HPDE6-E6E7 (cell line): ENCODE results near the gene WBP1.
"Not testable (repeated sequence)": the region's sequence is repeated elsewhere in the genome, so short reads cannot be mapped to it uniquely, and the experiment has no call there.

Experiments
- DNase-seq: peaks from one replicate; pipeline ENCODE4 v3.0.0; 2011; ENCODE audit warnings: missing footprints; ENCODE audit errors: extremely low spot score

Gene WBP1

GRCh38 chr2:74427551-74427950 lies 30.7 kb upstream of the WBP1 start:
- no peak for DNase-seq

DNA sequence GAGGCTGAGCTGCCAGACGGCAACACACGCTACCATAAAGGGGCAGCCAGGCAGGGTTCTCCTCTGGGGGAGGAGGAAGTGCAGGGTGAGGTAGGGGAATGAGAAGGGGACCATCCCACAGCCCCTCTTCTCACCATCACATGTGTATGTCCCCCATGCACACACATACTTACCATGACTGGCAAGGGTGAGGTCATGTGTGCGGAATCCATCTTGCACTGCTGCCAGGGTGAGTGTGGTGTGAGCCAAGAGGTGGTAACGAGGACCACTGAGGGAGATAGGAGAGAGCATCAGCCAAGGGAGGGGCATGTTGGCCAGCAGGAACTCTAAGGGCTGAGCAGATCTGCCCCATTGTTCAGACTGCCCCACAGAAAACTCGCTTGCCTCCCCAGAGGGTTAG lies 29.6 kb upstream of the WBP1 start:
- no peak for DNase-seq

- DNase-seq: no peak
Measured at GRCh38 chr2:74429487-74430451, 28.5 kb upstream of the WBP1 start.

GRCh38 chr2:74430502-74430901 lies 27.7 kb upstream of the WBP1 start:
- no peak for DNase-seq

DNA sequence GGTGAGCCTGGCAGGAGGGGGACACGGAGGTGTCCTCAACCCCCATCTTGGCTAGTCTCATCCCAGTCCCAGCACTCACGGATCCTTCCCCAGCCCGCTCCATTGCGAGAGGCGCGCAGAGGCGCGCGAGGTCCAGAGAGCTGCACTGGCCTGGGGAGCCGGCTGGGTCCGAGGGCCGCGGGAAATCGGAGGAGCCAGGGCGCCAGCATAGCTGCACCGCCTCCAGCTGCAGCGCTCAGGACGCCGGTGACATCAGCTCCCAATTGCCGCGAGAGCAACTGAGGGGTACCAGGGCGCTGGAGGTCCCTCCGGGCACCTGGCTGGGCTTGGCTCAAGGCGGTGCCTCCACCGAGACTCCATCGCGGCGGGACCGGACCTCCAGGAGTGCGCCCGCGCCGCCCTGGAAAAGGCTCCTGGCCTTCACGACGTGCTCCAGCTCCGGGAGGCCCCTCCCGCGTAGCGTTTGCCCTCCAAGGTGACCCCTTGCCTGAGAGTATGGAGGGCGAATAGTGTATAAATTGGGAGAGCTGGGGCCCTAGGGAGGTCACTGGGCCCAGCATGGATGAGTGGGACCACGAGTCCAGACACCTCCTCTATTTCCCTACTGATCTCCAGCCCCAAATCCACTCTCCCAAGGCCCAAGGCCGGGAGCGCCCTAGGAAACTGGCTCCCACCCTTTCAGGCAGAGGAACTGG lies 22.0 kb upstream of the WBP1 start:
- DNase-seq: no peak

- no peak for DNase-seq
Measured at GRCh38 chr2:74436848-74437695, 21.2 kb upstream of the WBP1 start.

DNA sequence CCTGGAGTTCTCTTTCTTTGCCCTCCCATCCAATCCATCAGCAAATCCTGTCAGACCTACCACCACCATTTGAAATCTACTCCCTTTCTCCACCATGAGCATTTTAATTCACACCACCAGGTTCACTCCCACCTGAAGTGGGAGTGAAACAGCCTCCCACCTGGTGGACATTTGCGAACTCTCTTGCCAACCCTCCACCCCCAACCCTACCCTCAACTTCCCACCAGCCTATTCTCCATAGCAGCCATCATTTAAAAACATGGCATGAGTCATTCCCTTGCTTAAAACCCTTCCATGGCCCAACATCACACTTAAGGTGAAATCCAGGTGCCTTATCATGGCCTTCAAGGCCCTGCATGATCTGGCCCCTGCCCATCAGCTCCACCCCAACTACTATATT lies 20.0 kb upstream of the WBP1 start:
- DNase-seq: no peak

DNA sequence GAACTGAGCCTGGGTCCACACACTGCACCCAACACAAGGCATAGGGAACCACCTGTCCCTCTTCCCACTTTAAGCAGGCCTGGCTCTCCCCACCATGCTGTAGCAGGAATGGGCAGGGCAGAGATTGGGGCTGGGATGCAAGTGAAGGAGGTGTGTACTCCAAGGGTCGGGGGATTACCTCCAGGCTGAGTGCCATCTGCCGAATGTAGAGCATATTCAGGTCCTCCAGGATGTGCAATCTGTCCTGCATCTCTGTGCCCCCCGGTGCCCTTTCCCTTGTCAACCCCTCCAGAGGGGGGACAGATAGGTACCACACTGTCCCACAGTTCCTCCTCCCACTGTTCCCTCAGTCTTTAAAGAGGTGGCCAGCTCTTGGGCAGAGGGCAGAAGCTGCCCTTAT lies 18.9 kb upstream of the WBP1 start:
- DNase-seq: no peak

DNA sequence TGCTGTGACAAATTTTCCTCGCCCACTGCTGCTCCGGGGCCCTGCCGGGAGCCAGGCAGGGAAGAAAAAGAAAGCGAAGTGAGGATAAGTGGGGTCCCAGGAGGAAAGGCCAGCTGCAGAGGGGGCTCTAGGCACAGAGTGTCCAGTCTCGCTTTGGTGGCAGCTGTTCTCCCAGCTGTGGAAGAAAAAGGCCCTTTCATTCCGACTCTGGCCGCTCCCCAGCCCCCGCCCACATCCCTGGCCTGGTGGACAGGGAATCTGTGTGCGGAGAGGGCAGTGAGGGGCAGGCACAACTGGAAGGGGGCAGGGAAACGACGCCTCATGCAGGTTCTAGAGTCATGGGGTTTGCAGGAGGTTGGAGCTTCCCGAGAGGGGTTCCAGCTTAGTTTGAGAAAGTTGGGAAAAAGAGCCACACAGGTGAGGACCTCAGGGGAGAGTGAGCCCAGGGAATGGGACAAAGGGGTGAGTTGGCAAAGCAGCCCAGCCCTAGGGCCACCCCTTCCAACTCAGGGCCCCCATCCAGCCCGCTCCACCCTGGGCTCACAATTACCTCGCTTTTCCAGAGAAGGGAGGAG lies 18.3 kb upstream of the WBP1 start:
- DNase-seq: no peak

- peak; percentile 89 for DNase-seq
Measured at GRCh38 chr2:74440378-74441169, 17.7 kb upstream of the WBP1 start.

DNA sequence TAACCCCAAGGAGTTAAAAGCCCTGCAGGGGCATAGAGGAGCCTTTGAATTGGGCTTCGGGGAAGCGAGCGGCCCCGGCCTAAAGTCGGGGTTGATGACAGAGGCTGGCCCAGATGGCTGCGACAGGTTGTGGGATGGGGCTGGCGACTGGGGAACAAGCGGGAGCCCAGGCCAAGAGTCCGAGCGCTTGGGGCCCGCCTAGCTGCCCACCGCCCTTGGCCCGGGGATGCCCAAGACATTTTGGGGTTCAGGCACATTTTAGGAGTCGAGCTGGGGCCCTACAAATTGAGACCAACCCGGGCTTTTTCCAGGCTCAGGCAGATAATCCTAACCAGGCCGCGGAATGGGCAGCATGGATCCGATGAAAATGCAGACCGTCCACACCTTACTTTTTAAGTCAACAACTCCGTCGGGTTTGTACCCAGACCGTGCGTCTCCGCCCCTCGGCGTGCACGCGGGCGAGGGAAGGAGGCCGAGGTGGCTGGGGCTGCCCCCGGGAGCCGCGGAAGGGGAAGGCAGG lies 17.0 kb upstream of the WBP1 start:
- no peak for DNase-seq

- DNase-seq: peak; percentile 91
Measured at GRCh38 chr2:74441690-74442482, 16.4 kb upstream of the WBP1 start, which contains the start of gene RTKN. Gene RTKN, minus strand, starts transcription at chr2:74441937. Its CDS starts 121 bp downstream, at chr2:74441816.

GRCh38 chr2:74442483-74443297 lies 15.5 kb upstream of the WBP1 start:
- not testable (repeated sequence) for DNase-seq

GRCh38 chr2:74444498-74445318 lies 13.5 kb upstream of the WBP1 start:
- DNase-seq: no peak

DNA sequence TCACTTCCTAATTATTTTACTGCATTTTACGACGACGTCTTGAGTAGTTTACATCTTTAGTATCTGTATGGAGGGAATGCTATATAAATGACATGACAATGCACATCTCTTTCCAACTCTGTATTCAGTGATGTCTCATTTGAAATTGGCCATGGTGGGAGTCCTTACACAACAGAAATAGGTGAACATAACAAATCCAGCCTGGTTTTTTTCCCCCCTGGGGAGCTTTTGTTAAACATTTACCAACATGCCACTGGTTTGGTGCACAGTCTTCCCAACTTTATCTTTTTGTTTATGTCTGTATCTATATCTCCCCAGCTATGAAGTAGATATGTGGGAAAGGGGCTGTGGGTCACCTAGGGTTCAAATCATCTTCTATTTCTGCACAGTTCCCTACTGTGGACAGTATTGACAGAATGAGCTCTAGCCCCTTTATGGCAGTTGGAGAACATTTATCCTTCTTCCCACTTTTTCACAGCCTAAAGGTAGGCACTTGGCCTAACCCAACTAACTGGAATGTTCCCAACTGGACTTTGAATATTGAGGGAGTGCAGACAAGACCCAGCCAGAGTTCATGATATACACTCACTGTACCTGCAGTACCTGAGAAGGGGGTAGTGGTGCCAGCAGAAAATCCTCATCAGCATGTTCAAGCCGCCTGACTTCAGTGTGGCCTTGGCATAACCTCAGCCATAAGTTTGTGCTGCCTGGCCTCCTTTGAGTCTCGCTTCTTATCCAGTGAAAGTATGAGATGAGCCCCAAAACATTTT lies 10.8 kb upstream of the WBP1 start:
- DNase-seq: no peak

GRCh38 chr2:74448771-74449170 lies 9.5 kb upstream of the WBP1 start:
- DNase-seq: no peak

DNA sequence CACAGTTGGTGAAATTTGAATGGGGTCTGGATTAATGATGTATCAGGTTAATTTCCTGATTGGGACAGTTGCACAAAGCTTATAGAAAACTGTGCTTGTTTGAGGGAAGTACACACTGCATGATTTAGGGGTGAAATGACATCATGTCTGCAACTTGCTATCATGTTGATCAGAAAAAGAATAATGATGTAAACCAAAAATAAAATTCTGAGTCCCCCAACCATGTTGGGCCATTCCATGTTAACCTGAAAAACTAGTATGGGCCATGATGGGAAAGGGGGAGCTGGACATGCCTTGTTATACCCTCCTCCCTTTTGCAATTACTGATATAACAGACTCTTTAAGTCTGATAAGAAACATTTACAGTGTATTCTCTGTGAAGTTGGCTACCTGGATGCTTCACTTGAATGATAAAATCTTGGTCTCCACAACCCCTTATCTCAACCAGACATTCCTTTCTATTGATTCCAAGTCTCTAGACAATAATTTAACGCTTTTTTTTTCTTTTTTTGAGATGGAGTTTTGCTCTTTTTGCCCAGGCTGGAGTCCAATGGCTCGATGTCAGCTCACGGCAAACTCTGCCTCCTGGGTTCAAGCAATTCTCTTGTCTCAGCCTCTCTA lies 7.6 kb upstream of the WBP1 start:
- no peak for DNase-seq
